Hematopoietic multipotent progenitor cell treated with erythropoietin and hydrocortisone succinate and interleukin-3 and kit ligand, for 17 days (in vitro differentiated cells): ENCODE data around the gene REC114.

Experiments used
- DNase-seq: peaks from one replicate; pipeline ENCODE4 v3.0.0-alpha.2; 2015; ENCODE audit warnings: low spot score

REC114 gene

DNA sequence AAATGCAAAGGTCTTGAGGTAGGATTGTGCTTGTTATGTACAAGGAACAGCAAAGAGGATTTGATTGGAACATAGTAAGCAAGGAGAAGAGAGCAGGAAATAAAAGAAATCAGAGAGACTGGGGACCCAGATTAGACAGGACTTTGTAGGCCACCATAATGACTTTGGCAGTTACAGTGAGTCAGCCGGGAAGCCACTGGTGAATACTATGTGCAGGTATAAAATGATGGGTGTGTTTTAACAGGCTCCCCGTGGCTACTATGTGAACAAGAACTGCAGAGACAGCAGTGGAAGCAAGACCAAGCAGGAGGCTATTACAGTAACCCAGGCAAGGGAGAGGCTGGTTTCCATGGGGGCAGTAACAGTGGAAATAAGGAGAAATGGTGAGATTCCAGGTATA is 135.1 kb downstream of the REC114 start:
- DNase-seq = no peak

DNA sequence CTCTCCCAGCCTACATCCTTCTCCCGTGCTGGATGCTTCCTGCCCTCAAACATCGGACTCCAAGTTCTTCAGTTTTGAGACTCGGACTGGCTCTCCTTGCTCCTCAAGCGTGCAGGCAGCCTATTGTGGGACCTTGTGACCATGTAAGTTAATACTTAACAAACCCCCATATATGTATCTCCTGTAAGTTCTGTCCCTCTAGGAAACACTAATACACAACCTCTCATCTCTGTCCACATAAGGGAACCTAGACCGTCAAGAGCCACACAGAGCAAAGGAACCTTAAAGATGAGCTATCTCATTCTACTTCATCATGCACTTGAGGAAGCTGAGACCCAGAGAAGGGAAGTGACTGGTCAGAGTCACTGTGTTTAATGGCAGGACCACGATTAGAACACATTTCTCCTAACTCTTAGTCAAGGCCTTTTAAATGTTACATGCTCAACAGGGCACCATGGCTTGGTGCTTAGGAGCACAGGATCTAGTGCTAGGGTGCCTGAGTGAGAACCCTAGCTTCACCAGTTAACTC is 140.0 kb downstream of the REC114 start:
- DNase-seq = no peak

DNA sequence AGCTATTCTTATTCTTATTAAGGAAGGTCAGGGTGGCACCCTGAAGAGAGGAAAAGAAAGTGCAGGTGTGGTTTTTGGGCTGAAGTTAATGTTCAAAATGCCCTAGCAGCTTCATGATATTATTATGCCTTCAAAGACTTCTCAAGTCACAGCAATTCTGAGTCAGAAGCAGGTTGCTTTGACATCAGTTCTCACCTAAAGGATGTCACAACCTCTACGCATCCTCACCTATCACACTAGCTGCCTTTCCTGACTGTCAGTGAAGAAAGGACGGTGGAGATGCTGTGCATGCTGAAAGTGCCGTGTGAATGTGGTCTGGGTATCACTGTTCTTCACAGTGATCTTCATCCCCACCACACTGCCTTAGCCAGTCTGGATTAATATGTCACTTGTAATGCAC is 140.6 kb downstream of the REC114 start:
- no peak for DNase-seq

DNA sequence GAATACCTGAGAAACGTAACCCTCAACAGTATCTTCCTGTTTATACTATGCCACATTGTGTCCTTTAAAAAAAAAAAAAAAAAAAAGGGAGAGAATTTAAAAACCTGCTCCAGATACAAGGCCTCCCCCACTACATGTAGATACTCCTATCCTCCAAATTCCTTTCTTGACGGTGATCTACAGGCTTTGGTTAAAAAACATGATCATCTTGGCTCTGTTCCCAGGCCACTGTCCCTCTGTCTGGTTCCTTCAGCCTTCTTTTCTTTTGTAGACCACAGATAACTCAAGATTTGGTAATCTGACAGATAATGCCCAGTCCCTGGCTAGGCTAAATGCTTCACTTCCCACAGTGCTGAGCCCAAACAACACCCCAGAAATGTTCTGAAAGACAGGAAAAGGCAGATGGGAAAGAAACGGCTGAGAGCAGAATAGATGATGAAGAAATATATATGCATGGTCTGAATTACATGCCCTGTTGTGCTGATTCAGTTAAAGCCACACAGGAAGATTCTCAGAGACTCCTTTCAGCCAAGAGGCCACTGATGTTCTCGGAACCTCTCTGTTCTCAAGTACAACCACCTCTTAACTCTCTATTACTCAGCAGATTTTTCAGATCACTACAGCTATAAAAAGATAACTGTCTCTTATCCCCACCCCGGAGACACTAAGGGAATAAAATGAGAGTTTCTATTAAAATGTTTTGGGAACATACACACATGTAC is 141.9 kb downstream of the REC114 start:
- DNase-seq = no peak

DNA sequence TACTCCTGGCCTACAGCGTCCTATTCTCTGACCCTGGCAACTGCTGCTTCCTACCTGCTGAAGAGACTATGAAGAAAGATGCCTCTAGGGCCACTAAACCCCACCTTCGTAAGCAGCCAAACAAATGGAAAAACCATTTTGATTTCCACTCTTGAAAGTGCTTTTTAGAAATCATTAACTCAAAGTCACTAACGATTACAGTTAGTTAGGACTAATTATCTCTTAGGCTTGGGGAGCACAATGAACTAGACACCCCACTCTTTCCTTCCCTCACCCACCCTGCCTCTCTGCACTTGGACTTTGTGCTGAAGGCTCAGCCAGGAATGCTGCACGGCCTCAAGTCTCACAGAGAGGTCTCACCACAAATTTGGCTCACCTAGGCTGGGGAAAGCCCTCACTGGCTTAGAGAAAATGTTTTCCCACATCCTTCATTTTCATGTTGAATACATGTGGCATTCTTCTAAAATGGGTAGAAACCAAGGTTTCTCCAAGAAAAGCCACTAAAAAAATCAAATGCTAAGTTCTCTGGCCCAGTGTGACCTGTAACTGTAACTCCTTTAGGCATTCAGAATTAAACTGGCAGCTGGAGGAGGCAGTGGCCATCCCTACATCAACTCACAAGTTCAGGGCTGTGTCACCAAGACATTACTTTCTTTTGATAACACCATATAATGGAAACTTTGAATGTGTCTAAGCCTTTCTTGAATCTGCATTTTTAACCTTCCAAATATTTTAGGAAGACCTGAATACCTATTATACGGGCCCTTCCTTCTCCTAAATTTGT is 143.1 kb downstream of the REC114 start:
- DNase-seq = no peak

DNA sequence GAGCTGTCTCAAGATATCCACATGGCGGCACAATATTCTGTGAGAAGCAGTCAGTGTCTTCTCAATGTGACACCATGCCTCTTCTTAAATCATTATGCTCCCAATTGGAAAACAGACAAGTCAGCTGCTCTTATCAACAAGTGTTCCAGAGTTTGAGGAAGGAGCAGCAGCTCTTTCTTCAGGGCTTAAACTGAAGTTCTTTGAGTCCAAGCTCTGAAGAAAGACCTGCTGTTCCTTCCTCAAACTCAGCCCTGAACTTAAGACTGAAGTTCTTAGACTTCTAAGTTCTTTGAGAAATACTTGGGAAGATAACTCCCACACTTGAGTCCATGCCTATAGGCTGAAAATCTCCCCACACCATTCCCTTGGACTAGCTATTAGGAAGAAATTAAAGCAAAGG is 146.8 kb downstream of the REC114 start:
- no peak for DNase-seq

DNA sequence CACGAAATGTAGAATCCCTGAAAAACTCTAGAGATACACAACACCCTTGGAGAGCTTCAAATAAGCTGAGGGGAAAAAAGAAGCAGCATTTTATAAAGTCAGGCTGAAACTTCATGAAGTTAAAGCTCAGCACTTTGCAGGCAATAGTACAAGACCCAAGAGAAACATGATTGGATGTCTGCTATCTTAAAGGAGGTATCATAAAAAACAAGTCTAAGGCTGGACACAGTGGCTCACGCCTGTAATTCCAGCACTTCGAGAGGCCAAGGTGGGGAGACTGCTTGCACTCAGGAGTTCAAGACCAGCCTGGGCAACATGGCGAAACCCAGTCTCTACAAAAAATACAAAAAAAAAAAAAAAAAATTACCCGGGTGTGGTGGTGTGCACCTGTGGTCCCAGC is 147.3 kb downstream of the REC114 start:
- DNase-seq = no peak

DNA sequence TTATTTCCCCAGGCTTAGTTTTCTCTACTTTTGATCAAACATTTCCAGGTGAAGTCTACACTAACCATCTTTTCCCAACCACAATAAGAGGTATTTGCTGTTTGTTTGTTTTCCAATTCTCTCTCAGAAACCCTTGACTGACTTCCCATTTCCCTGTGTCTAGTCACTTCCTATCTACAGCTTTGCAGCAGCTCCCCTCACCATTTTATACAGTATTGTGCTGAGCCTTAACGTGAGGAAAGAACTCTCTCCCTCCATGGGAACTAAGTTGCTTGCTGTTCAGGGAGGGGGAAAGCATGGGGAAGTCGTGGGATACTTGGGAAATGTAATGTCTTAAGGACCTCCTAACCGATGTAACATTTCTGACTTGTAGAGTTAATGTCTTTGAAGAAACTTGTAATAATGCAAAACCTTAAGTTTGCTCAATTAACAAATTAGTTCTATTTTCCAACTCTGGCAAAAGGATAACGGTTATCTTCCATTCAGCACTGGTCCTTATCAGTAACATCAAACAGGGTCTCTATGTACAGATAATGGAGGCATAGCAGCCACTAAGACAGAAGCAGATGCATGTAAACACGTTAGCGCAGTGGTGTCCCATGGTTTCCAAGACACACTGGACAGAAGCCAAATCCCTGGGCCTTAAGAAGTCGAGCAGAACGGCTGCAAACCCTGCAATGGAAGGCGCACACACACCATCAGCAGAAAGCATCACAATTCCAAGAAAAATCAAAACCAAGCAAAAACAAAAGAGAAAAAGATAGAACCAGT is 150.5 kb downstream of the REC114 start:
- no peak for DNase-seq

DNA sequence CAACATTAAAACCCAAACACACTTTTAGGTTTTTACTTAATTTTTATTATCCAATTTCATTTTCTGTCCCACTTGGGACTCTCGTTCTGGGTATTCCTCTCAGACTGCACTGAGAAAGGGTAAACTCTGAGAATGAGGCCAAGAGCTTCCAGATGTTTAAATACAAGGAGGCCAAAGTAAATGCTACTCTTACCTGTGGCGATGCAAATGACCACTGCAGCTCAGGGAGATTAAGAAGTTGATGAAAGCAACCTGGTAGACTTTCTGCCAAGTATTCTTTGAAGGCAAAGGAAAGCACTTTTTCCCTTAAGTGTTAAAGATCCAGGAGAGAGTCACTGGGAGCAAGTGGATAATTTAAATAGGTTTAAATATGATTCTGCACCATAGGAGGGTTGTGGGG is 151.1 kb downstream of the REC114 start:
- no peak for DNase-seq

DNA sequence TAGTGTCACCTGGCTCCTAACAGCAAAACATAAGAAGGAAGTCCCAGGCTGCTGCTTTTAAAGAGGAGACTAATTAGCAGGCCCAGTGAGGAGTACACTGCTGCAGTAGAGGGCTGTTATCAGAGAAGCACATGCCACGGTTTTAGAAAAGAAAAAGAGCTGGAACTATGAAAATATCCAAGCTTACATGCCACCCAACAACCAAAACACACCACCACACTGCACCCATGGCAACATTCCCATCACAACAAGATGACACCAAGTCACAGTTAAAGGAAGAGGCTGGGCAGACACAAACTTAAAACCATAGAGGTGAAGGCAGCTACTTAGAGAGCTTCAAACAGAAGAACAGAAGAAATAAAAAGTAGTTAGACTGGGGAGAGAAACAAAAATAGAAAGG is 153.2 kb downstream of the REC114 start:
- DNase-seq = no peak

DNA sequence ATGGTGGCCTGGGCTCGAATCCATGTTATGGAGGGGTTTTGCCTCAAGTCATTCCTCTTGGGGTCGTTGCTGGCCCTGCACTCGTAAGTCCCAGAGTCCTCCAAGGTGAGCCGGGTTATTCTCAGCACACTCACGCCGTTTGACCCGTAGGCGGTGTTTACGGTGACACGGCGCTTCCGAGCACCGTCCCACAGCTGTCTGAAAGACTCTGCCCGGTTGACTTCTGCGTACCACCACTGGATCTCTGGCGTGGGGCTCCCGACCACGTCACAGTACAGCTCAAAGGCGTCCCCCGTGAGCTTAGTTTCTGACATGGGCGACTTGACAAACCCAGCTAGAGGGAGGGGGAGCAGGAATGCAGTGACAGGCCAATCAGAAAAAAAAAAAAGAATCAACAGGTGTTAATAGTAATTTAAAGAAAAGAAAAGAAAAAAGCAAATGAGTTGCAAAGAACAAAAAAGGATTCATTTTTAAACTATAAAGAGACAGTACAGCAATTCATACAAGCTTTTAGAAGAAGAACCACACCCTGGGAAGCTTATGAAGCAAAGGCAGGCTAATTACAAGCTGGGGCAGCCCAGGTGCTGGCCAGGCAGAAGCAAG is 154.2 kb downstream of the REC114 start:
- DNase-seq = no peak

DNA sequence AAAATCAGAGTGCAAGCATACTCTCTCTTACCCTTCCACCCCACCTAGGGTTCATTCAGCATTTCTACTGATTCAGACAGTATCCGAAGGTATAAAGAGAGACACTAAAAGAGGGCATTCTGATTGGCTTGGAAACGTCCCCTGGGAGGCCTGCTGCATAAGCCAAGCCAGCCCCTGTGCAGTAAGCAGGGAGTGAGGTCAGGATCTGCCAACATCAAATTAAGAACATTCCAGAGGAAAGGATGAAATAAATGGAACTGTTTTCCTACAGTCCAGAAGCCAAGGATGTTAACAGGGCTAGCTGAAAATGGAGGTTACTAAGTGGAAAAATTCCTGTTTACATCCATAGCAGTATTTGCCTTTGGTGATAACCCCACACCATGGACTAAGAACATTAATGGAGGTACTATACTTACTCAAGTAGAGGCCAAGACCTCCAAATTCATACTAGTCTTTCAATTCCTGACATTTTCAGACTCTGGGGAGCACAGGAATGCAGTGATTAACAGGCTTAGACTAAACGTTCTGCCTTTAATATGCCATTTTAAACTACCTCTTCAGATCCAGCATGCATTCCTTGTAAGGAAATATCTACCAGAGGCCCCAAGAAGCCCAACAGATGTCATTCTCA is 155.7 kb downstream of the REC114 start:
- no peak for DNase-seq

DNA sequence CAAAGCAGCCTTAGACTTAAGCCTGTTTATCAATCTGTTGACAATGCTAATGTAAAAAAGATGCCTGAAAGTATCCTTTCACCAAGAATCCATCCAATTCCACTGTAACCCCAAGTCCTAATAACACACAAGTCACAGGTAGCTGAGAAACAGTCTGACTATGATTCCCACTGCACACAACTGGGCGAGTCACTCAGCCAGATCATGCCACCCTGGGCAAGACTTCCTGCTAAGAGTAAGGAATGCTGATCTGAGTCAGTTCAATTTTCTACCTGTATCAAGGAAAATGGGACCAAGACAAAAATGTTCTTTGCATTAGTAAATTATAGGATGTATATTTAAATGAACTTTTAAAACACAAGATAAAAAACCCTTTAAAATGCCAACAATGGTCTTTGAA is 157.0 kb downstream of the REC114 start:
- DNase-seq = no peak

DNA sequence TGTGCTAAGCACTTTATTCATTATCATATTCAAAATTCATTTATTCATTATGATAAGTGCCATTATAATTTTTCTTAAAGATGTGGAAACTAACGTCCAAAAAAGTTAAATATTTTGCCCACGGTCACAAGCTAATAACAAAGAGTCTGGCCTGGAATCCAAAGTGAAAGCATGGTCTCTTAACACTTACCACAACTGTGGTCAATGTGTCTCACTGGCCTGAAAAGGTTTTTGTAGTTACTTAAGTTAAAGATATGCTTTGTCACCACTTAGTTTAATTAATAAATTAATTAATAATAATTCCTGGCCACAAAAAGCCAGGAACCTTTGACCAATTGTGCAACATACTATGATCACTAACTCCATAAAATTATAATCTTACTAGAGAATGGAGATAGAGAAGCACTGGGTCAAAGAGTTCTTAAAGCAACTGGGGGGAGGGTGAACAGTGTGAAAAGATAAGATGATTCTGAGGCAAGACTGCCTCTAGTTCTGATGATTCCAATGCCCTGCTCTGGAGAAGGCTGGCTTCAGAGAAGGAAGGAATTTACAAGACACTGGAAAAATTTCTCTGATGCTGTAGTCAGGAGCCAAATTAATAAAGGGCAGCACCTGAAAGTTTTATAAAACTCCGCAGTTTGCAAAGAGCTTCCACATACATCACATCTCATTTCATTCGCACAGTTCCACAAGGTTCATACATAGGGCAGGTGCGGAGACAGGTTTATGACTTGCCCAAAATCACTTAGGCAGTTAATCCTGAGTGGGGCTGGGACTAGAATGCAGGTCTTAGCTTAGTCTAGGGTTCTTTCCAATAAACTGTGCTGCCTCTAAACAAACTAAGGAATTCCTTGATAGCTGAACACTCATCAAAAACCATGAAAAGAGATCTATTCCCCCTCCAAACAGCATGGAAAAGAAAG is 157.7 kb downstream of the REC114 start:
- no peak for DNase-seq

DNA sequence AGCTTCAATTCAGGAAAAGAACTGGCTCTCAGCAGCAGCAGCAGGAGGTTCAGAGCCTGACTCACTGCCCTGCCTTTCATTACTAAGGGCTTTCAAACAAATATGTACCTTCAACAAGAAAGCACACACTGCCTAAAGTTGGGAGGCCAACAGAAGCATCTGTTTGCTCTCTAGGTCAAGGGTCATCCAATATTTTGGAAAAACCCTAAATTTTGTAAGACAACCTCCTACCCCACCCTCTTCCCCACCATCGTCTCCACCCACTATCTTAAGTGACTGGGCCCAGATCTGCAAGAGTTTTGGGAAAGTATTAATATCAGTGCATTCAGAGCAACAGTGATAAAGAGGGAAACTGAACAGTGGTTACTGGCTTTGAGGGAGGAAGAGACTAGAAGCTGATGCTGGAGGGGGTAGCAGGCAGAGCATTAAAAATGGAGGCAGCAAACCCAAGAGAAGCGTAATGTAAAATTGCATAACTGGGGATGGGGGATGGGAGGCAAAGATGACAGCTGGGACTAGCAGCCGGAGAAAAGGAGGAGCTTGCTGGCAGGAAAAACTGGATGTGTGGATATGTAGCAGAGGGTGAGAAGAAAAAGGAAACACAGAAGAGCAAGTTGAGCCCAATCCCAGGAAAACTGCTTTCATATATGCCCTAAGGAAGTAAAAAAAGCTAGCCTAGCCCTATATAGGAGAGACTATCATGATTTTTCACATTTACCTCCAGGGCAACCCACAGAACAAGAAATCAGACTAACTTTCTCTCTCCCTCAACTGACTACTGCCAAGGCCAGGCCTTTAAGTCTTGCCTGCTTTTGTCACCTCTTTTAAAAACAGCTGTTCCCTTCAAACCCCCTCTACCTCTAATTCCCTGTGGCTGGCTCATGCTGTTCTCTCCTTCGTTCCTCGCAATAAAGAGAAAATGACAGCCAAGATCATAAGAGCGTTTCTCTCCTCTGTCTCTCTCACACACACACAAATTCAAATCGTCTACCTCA is 158.8 kb downstream of the REC114 start:
- DNase-seq = no peak

DNA sequence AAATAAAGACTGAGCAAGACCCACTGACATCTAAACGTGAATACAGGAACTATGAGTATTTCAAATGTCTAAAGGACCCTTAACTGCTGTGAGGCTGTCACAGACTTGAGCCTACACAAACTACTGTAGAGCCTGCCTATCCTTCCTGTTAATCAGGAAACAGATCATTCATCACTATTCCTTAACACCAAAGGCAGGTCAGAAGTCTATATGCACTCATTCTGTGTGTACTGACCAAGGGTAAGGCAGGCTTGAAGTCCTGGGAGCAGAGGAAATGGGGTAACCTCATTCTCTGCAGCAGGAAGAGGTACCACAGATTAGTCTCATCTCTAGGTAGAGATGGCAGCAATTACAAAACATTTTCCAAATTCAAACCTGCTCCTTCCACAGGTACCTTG is 159.5 kb downstream of the REC114 start:
- no peak for DNase-seq

DNA sequence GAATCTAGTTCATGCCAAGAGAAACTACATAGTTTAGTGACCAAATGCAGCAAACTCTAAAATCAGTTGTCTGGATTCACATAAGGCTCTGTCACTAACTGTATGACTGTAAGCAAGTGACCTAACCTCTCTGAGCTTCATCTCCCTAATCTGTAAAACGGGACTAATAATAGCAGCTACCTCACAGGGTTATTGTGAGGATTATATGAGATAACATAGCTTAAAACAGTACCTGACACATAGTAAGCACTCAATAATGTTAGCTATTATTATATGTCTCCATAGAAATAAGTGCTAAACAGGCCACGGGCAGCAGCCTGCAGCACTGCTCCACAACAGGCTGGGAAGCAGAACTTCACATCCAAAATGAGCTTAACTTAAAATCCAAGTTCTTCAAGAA is 160.0 kb downstream of the REC114 start:
- DNase-seq = no peak

DNA sequence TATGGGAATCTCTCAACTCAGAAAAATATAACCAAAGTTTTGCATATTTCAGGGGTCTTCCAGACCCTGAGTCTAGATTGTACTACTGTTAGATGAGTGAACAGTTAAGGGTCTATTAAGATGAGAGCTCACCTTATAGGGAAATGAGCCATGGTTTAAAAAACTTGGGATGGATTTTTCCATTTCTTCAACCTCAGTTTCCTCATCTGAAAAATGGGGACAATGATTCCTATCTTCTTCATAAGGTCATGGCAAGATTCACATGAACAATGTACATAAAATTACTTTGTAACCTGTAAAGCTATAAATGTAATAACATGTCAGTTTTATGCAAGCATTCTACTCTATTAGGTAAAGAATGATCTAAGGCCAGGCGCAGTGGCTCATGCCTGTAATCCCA is 161.5 kb downstream of the REC114 start:
- DNase-seq = no peak

DNA sequence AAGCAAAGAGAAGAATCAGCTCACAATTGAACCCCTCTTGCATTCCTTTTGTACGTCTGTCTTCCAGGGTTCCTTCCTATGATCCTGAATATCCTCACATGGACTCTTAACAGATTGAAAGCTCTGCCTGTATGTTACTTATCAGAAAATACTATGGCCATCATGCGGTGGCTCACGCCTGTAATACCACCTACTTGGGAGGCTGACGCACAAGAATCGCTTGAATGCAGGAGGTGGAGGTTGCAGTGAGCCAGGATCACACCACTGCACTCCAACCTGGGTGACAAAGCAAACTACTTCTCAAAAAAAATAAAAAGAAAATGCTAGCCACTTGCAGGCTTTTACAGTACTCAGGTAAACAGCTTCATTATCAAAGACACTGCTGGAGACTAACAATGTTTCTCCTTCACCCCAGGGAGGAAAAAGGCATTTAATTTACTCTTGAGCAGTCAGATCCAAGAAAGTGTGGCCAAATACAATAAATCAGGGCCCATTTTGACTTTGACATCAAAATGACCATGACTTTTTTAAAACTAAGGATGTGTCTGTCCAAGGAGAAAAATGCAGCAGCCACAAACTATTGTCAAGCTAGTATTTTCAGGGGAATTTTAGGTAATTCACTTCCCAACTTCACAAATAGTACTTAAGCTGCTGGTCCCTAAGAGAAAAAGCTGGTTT is 162.9 kb downstream of the REC114 start:
- DNase-seq = no peak
